ENCODE data around the gene SLC15A3. TPM values are rescaled to one million over a fixed set of nuclear protein-coding genes. Genes with fewer than 3 reads are reported as not detected.

SLC15A3 gene
- total RNA-seq, 2 experiments from 2014 or later = 12.6 to 41.4 TPM

- H3K9me2 ChIP-seq (ENCODE audit: insufficient read depth, low read length) = no peaks in the 10 kb centered on the region
- H3K4me1 ChIP-seq (ENCODE audit: insufficient read depth, low read length, poor library complexity, severe bottlenecking) = peaks cover 66% of the 10 kb centered on the region
- H3K27ac ChIP-seq (ENCODE audit: low read depth, low read length, poor library complexity, severe bottlenecking) = peak within 1 kb of the TSS; percentile 82
- TF ChIP-seq EZH2phosphoT487 (IDR thresholded peaks at IDR 0.05; ENCODE audit: borderline replicate concordance, low read depth, low read length) (no peak), CTCF (conservative IDR thresholded peaks at IDR 0.05; ENCODE audit: low read length) (no peak)
- H3K4me3 ChIP-seq (ENCODE audit: low read depth, low read length, poor library complexity, severe bottlenecking) = peak within 1 kb of the TSS; percentile 83
- peak within 1 kb of the TSS; percentile 77 for H3K4me2 ChIP-seq (ENCODE audit: low read length)
- peaks cover 50% of the 10 kb centered on the region for H3K79me2 ChIP-seq (ENCODE audit: insufficient read depth, low read depth, low read length)
- ChIA-PET POLR2A (interaction anchor here (0.6 to 3.4 kb wide), 11 partner anchors 10 to 437 kb away, joined by 3 to 21 read pairs (median 4); no protein-coding TSS in a partner anchor), CTCF (ENCODE audit: unreplicated experiment) (interaction anchor here (0.6 to 3.0 kb wide), 7 partner anchors 9 to 82 kb away, joined by 3 to 17 read pairs (median 4); partner anchors contain the start of gene SLC15A3)
- DNase-seq (ENCODE audit: low spot score) = peak; percentile 91
- BruUV-seq (replicated peaks) = no TSS peak
- H3K9me3 ChIP-seq (ENCODE audit: low read length) = peaks cover 18% of the 10 kb centered on the region
- H2AFZ ChIP-seq (ENCODE audit: low read length) = peak within 1 kb of the TSS; percentile 94
- peaks cover 36% of the 10 kb centered on the region for H3K36me3 ChIP-seq (ENCODE audit: insufficient read depth, low read length)
- peaks cover 13% of the 10 kb centered on the region; the same call in 1 of the 2 replicates for H4K20me1 ChIP-seq (ENCODE audit: insufficient read depth, low read length)
- intact Hi-C loops (cut with micrococcal nuclease; ENCODE audit: unreplicated experiment) = loop anchor here (2.0 kb wide), 2 partner anchors 215 to 247 kb away; partner anchors contain the start of gene VPS37C
These were observed 38.0 kb downstream of the SLC15A3 start, which contains the start of gene TMEM109 for GRCh38 chr11:60913793-60914632. TMEM109 (plus strand) TSS chr11:60914158; CDS start chr11:60919694, 5,536 bp downstream.

GRCh38 chr11:60912851-60913528 lies 39.0 kb downstream of the SLC15A3 start:
- POLR2A ChIA-PET = interaction anchor here (0.7 to 3.4 kb wide), 11 partner anchors 9 to 1770 kb away, joined by 3 to 21 read pairs (median 4); no protein-coding TSS in a partner anchor
- BruUV-seq (replicated peaks) = no TSS peak
- TF ChIP-seq EZH2phosphoT487 (IDR thresholded peaks at IDR 0.05; ENCODE audit: borderline replicate concordance, low read depth, low read length) (no peak), CTCF (conservative IDR thresholded peaks at IDR 0.05; ENCODE audit: low read length) (no peak)

More at GRCh38 chr11:60912851-60913528, 39.0 kb downstream of the SLC15A3 start:
- intact Hi-C loops (cut with micrococcal nuclease; ENCODE audit: unreplicated experiment) = no loop called here
- no peak for DNase-seq (ENCODE audit: low spot score)
- Histone ChIP-seq H3K79me2 (ENCODE audit: insufficient read depth, low read depth, low read length) (peaks cover 40% of the 10 kb centered on the region), H3K27ac (ENCODE audit: low read depth, low read length, poor library complexity, severe bottlenecking) (peak overlapping the region; percentile 82), H3K9me2 (ENCODE audit: insufficient read depth, low read length) (no peaks in the 10 kb centered on the region), H3K4me1 (ENCODE audit: insufficient read depth, low read length, poor library complexity, severe bottlenecking) (peaks cover 56% of the 10 kb centered on the region), H3K9me3 (ENCODE audit: low read length) (peaks cover 21% of the 10 kb centered on the region), H3K4me2 (ENCODE audit: low read length) (peak overlapping the region; percentile 77), H3K36me3 (ENCODE audit: insufficient read depth, low read length) (peaks cover 27% of the 10 kb centered on the region), H4K20me1 (ENCODE audit: insufficient read depth, low read length) (peaks cover 8% of the 10 kb centered on the region; the same call in 1 of the 2 replicates), H3K4me3 (ENCODE audit: low read depth, low read length, poor library complexity, severe bottlenecking) (peak overlapping the region; percentile 83), H2AFZ (ENCODE audit: low read length) (peak overlapping the region; percentile 94)
- CTCF ChIA-PET (ENCODE audit: unreplicated experiment) = interaction anchor here (1.2 to 3.0 kb wide), 4 partner anchors 8 to 69 kb away, joined by 3 to 17 read pairs (median 4); partner anchors contain the start of gene SLC15A3

All from OCI-LY7 (cell line).